ENCODE data around the gene FCGBP.
"Not testable (repeated sequence)": the region's sequence is repeated elsewhere in the genome, so short reads cannot be mapped to it uniquely, and the experiment has no call there.

The FCGBP gene

GRCh38 chr19:39887456-39887951 is 46.9 kb downstream of the FCGBP start:
- DNase-seq, result not testable (repeated sequence)

- not testable (repeated sequence) for DNase-seq
Measured at GRCh38 chr19:39885821-39886554, 48.4 kb downstream of the FCGBP start.

GRCh38 chr19:39884721-39885120 is 49.7 kb downstream of the FCGBP start:
- not testable (repeated sequence) for DNase-seq

Data from NCI-H2227 treated with DMSO at 0.1 percent for 48 hours (cell line).